ENCODE measurements around the gene SNRPD3.

SNRPD3 gene

DNA sequence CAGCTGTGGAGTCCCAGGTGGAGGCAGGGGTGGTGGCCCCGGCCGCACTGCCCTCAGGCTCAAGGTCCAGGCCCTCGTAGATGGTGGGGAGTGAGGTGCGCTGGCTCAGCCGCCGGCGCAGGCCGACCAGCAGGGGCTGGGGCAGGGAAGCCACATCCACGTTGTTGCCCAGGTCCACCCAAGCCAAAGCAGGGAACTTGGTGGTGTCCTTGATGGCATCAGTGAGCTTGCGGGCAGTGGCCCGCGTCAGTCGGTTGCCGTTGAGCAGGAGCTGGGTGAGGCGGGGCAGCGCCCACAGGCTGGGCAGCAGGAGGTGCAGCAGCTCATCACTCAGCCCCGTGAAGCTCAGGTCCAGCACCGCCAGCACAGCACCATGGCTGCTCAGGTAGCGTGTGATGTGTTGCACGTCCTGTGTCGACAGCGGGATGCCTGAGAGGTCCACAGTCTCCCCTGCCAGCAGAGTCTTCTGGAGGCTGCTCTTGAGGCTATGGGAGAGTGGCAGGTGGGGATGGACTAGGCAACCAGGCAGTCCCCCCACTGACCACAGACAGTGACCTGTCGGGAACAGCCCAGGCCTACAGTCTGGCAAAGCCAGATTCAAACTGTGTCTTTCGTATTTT, 30.2 kb downstream of the SNRPD3 start:
- H3K27ac ChIP-seq, result peak overlapping the region; percentile 8; the same call in 1 of the 2 replicates
- TF ChIP-seq, protein P1, sequence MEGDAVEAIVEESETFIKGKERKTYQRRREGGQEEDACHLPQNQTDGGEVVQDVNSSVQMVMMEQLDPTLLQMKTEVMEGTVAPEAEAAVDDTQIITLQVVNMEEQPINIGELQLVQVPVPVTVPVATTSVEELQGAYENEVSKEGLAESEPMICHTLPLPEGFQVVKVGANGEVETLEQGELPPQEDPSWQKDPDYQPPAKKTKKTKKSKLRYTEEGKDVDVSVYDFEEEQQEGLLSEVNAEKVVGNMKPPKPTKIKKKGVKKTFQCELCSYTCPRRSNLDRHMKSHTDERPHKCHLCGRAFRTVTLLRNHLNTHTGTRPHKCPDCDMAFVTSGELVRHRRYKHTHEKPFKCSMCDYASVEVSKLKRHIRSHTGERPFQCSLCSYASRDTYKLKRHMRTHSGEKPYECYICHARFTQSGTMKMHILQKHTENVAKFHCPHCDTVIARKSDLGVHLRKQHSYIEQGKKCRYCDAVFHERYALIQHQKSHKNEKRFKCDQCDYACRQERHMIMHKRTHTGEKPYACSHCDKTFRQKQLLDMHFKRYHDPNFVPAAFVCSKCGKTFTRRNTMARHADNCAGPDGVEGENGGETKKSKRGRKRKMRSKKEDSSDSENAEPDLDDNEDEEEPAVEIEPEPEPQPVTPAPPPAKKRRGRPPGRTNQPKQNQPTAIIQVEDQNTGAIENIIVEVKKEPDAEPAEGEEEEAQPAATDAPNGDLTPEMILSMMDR (conservative IDR thresholded peaks at IDR 0.05; ENCODE audit: low read depth), result no peak
- POLR2A ChIA-PET (ENCODE audit: low non-redundant PET), result no interaction called here
- CTCF ChIA-PET, result no interaction called here
- no peak for DNase-seq (ENCODE audit: low spot score)

DNA sequence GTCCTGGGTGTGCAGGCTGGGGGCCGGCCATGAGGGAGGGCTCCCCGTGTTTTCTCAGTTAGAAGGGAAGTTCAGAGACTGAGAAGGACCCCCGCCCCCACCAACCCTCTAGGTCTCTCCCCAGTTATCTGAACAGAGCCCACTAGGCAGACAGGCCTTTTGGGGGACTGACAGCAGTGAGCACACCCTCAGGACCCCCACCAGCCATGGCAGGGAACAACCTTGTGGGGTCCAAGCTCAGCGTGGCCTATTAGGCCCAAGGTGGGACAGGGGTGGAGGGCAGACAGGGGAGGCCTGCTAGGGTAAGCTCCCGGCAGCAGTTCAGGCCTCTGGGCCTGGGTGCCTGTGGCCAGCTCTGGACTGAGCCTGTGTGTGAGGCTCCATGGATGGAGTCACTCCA, 31.5 kb downstream of the SNRPD3 start:
- TF ChIP-seq, protein P1 (conservative IDR thresholded peaks at IDR 0.05; ENCODE audit: low read depth), result no peak
- POLR2A ChIA-PET (ENCODE audit: low non-redundant PET), result no interaction called here
- no peak for DNase-seq (ENCODE audit: low spot score)
- H3K27ac ChIP-seq, result peak overlapping the region; percentile 15
- CTCF ChIA-PET, result no interaction called here

DNA sequence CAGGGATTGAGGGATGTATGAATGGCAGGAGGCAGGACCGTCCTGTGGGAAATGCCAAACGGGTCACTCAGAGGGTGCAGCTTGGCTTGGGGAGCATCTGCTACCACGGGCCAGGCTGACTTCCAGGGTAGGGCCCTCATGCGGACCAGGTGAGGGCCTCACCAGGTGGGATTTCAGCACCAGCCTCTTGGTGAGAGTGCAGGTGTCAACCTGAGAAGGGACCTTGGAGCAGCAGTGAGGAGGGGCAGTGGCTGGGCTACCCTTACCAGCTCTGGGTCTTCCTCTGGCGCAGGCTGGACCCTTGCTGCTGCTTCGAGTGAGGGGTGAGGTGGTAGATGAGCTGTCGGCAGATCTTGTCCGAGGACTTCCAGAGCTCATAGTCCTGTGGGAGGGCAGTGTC, 32.1 kb downstream of the SNRPD3 start:
- ChIA-PET POLR2A (ENCODE audit: low non-redundant PET) (no interaction called here), CTCF (no interaction called here)
- no peak for DNase-seq (ENCODE audit: low spot score)
- TF ChIP-seq, protein P1 (conservative IDR thresholded peaks at IDR 0.05; ENCODE audit: low read depth), result no peak
- peak overlapping the region; percentile 15; the same call in 1 of the 2 replicates for H3K27ac ChIP-seq

DNA sequence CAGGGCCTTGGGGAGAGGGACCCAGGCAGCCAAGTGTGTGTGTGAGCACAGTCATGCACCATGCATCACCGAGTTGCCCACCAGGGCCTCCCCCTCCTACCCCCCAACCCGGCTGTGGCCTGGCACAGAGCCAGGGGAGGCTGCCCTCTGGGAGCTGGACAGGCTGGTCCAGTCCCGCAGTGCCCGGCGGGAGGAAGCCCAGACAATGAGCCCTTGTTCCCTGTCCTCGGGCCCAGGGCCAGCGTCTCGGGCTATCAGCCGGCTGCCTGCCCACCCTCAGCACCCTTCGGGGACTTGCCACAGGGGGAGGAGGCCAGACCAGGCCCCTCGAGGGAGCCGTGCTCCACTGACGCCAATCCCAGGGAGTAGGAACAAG, 32.6 kb downstream of the SNRPD3 start:
- TF ChIP-seq, protein P1 (conservative IDR thresholded peaks at IDR 0.05; ENCODE audit: low read depth), result no peak
- ChIA-PET CTCF (no interaction called here), POLR2A (ENCODE audit: low non-redundant PET) (no interaction called here)
- H3K27ac ChIP-seq, result peak overlapping the region; percentile 15; the same call in 1 of the 2 replicates
- DNase-seq (ENCODE audit: low spot score), result no peak

DNA sequence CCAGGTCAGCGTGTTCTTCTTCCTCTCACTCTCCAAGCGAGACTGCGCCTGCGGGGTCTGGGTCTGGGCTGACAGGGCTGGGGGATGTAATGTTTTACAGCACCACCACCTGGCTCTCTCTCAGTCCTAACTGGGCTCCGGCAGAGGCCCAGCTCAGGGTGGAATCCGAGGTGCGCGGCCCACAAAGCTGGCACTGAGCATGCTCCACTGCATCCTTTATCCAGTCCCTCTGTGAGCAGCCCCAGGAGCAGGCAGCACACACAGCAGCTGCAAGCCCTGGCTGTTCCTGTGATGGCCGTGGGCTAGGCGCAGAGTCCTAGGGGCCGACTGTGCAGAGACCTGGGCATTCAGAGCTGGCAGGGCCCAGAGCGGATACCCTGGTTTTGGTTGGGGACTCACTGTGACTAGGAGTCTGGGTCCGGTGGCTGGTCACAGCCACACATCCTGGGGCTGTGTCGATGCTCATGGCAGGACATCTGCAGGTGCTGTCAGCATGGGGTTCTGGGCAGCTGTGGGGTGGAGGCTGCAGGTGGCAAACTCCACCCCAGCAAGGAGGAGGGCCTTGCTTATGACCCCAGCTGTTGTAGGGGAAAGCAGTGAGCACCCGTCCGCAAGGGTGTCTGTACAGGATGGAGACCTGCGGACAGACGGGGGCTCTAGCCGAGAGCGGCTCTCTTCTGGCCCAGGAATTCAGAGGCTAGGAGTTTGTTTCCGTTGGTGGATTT, 33.1 kb downstream of the SNRPD3 start:
- POLR2A ChIA-PET (ENCODE audit: low non-redundant PET), result no interaction called here

GRCh38 chr22:24589518-24590030, 33.8 kb downstream of the SNRPD3 start:
- ChIA-PET POLR2A (ENCODE audit: low non-redundant PET) (no interaction called here), CTCF (interaction anchor here (0.7 kb wide), 1 partner anchor 461 kb away, joined by 3 read pairs; no protein-coding TSS in a partner anchor)
- no peak overlapping the region for H3K27ac ChIP-seq
- TF ChIP-seq, protein P1 (conservative IDR thresholded peaks at IDR 0.05; ENCODE audit: low read depth), result no peak
- DNase-seq (ENCODE audit: low spot score), result no peak

More for the DNA sequence above, 33.1 kb downstream of the SNRPD3 start:
- no peak for DNase-seq (ENCODE audit: low spot score)
- peak overlapping the region; percentile 15; the same call in 1 of the 2 replicates for H3K27ac ChIP-seq
- CTCF ChIA-PET, result interaction anchor here (0.7 kb wide), 1 partner anchor 462 kb away, joined by 3 read pairs; no protein-coding TSS in a partner anchor
- TF ChIP-seq, protein P1 (conservative IDR thresholded peaks at IDR 0.05; ENCODE audit: low read depth), result no peak
